T1000 (cell line): ENCODE measurements around the gene ZNF277.

Experiments used
- DNase-seq: peaks from one replicate; lab custom pipeline; 2025; ENCODE audit warnings: mixed read lengths; lab: John Stamatoyannopoulos, UW

The ZNF277 gene

GRCh38 chr7:112184455-112184854 lies 22.0 kb upstream of the ZNF277 start:
- DNase-seq = no peak

- no peak for DNase-seq
Observed at GRCh38 chr7:112185005-112185834, 21.3 kb upstream of the ZNF277 start.

DNA sequence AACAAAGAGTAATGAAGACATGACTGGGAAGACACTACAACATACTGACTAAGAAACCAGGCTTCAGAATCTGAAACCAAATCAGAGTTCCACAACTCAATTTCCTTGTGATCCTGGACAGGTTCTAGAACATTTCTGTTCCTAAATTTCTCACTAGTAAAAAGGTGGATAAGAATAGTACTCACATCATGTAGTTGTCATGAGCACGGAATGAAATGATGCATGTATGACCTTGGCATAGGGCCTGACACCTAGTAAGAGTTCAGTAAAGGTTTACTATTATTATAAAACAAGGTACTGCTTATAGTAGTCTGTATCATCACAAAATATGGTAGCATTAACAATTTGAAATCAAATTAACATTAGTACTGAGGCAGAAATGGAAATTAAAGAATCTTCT lies 20.2 kb upstream of the ZNF277 start:
- no peak for DNase-seq

- DNase-seq = no peak
Observed at GRCh38 chr7:112188257-112188656, 18.2 kb upstream of the ZNF277 start.

GRCh38 chr7:112189691-112190090 lies 16.8 kb upstream of the ZNF277 start:
- no peak for DNase-seq

DNA sequence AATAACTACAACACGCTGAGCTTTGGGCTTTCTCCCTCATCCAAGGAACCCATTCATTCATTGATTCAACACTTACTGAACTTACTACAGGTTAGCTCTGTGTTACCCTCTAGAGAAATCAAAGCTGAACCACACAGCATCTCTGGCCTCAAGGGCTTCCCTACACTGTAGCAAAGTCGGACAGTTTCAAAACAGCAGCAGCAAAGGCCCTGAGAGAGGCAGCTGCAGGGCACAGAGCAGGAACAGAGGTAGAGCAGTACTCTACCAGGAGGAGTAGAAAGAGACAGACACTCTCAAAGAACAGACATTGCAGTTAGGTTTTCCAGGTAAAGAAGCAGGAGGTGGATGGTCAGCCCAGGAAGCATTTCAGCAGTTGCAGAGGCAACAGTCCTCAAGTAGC lies 16.4 kb upstream of the ZNF277 start:
- no peak for DNase-seq

DNA sequence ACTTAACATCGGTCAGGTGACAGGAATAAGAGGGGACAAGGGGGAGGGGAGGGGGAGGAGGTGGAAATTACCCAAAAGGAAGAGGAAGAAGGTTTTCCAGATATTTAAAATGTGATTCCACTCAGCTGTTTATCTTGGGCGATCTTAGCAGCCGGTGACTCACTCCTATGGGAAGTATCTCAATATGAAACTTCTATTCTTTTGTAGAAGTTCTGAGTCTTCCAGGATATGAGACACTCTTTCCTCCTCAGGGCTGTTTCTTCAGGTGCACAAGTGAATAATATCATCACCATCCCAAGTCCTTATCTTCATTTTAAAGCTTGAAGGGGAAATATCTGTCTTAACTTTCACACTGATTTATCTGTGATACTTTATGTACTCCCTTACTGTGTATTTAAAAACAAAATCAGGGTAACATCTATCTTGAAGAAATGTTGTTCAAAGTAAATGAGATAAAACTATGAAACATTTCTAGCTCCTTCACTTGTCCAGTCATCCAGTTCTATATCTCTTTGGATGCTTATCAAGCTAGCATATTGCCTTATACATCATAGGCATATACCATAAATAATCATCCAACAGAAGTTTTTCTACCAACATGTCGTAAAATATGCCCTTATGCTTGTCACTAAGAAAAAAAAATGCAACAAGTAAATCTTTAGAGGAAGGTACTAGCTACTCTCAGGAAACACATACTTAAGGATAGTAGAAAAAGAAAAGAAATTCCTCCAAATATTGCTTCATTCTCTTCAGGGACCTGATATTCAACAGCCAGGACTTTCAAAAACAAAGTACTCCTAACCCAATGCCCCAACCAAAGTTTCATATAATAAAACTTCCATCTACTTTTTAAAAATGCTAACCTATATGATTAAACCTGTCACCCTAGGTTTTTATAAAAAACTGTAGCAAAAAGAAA lies 14.0 kb upstream of the ZNF277 start:
- DNase-seq = no peak

DNA sequence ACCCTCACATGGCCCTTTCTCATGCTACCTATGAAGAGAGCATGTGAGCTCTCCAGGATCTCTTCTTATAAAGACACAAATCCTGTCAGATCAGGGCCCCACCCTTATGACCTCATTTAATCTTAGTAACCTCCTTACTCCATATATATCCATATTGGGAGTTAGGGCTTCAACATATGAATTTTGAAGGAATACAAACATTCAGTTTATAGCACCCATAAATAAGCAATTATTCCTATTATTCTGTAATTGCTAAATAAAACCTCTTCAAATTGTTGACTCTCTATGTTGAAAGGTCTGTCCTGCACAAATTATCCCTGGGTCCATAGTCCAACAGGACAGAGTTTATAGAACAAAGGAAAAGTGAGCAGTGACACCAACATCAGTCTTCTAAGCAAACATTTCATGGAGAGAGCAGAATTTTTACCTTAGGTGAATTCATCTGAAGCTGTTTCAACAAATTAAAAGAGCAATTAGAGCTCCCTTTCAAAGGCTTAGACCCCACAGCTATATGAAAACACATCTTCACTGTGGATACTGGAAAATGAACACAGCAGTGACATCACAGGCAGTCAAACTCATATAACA lies 12.5 kb upstream of the ZNF277 start:
- DNase-seq = no peak

DNA sequence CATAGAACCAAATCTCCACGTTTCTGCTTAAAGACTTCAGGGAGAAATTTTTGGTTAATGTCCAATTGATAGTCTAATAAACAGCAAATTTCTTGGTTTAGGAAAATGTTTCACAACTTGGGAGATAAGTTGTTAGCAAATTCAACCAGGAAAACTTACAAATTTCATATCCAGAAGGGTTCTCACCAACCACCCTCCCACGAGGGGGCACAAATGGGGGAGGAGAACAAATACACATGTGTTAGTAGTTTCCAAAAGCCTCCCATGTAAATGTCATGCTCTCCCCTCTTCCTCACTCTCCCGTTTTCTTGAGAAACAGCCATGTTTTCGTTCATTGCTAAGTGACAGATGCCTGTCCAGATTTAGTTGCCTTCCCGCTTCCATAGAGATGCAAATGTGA lies 10.8 kb upstream of the ZNF277 start:
- no peak for DNase-seq

GRCh38 chr7:112197322-112197721 lies 9.2 kb upstream of the ZNF277 start:
- DNase-seq = no peak

- no peak for DNase-seq
Observed at GRCh38 chr7:112199035-112199655, 7.3 kb upstream of the ZNF277 start.

- DNase-seq = no peak
Observed at GRCh38 chr7:112199672-112200071, 6.8 kb upstream of the ZNF277 start.

DNA sequence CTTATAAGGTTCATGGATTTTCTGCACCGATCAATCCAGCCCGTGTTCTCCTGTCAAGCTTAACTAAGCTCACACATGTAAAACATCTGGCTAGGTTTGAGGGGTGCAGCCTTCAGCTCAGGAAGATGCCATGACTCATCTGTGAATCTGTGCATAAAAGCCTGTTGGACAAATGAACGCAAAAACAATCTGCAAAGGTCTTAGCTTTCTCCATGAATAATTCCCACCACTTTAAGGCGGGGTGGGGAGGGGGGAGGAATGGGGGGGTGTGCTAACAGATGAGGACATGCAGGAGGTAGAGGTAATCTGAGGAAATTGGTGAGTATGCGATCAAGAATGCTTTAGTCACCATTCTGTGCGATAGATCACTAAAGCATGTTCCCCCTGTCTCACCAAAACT lies 5.1 kb upstream of the ZNF277 start:
- no peak for DNase-seq

- no peak for DNase-seq
Observed at GRCh38 chr7:112201839-112202238, 4.7 kb upstream of the ZNF277 start.

- DNase-seq = no peak
Observed at GRCh38 chr7:112202816-112203215, 3.7 kb upstream of the ZNF277 start.

GRCh38 chr7:112203365-112203739 lies 3.1 kb upstream of the ZNF277 start:
- DNase-seq = no peak

DNA sequence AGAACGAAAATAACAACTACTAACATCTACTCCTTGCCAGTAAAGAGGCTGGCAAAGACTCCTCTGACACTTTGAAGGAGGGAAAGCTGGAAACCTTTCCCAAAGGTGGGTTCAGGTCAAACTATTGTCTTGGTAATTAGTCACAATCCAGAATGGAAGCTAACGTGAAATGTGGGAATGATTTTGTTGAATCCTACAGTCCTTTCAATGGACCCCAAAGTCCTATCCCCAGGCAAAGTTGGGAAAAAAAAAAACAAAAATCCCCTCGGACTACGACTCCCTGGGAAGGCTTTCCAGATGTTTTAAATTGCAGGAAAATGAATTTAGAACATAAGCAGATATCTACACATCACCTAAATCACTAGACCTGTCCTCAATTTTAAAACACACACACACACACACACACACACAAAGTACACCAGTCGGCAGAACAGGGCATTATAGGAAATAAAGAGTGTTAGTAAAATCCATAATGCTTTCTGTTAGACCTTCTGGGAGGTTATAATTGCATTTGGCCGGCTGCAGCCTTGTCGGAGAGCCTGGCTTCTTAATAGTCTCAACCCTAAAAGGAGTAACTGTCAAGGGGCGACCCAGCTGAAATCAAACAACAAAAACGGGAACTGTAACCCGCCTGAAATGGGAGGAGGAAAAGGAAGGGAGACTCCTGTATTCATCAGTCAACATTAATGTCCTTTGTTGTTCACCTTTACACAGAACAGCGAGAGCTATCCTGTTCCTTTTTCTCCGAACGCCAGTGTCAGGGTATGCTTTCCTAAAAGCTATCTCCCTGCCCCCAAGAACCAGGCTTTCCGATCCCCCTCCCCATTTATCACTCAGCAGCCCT lies 1.8 kb upstream of the ZNF277 start:
- no peak for DNase-seq

DNA sequence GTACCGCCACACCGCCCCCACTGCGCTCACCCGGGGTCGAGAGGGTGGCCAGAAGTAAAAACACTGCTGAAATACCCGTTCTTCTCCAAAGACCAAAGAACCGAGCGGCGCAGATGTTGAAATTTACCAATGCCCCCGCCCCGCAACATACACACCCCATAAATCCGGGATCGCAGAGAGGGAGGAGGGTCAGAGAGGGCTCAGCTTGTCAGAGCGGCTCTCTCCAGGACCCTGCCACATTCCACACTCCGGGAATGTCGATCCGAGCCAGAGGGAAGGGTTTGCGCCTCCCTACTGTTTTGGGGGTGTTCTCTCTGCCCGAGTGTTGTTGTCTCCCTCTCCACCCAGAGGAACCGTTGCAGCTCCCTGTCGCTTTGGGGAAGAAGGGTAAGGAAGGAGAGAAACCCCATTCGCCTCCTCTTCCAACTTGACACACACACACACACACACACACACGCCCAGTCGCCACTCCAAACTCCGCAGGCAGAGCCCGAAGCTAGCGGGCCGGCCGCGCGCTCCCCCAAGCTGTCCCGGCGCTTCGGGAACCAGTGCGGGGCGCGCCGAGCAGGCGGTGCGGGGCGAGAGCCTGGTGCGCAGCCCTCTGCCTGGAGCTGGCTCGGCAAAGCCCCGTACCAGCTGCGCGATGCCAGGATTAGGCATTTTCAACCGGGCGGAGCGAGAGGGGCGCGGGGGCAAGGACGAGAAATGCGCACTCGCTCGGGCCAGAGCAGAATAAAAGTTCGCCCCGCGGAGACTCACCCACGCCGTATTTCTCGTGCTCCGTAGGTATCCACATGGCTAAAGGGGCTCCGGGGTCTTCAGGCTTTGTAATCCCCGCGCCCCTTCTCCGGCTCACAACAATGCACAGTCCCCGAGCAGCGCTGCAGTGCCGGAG lies 905 bp upstream of the ZNF277 start:
- no peak for DNase-seq

- DNase-seq = no peak
Observed at GRCh38 chr7:112206991-112207592, 597 bp downstream of the ZNF277 start.

GRCh38 chr7:112207765-112208164 lies 1.3 kb downstream of the ZNF277 start:
- no peak for DNase-seq
